Smooth muscle cell (in vitro differentiated cells): ENCODE results near the gene NPC1. TPM values are rescaled to one million over a fixed set of nuclear protein-coding genes. Genes with fewer than 3 reads are reported as not detected.

ENCODE experiments used
- DNase-seq: peaks from one replicate; lab custom pipeline; 2025; ENCODE audit not compliant: unreplicated experiment; lab: John Stamatoyannopoulos, UW
- H2AFZ ChIP-seq: fragments of 200-600 bp; sonication (generic); 2 replicates; pipeline ENCODE4 v1.6.0; 2016; ENCODE audit warnings: antibody characterized with exemption, low read depth, mild to moderate bottlenecking
- H3F3A ChIP-seq: fragments of 200-600 bp; sonication (generic); 2 replicates; pipeline ENCODE4 v1.6.0; 2017; ENCODE audit warnings: antibody characterized with exemption, low read depth
- H3K27ac ChIP-seq: fragments of 200-600 bp; sonication (generic); 2 replicates; pipeline ENCODE4 v1.5.1; 2016; ENCODE audit warnings: low read depth, mild to moderate bottlenecking
- H3K27me3 ChIP-seq: fragments of 200-600 bp; sonication (generic); 2 replicates; pipeline ENCODE4 v1.6.1; 2016; ENCODE audit warnings: low read depth, mild to moderate bottlenecking
- H3K36me3 ChIP-seq: fragments of 200-600 bp; sonication (generic); 2 replicates; pipeline ENCODE4 v1.5.1; 2016; ENCODE audit warnings: low read depth
- H3K4me1 ChIP-seq: fragments of 200-600 bp; sonication (generic); 2 replicates; pipeline ENCODE4 v1.5.1; 2016; ENCODE audit warnings: low read depth
- H3K4me2 ChIP-seq: fragments of 200-600 bp; sonication (generic); 2 replicates; pipeline ENCODE4 v1.6.0; 2016; ENCODE audit warnings: mild to moderate bottlenecking
- H3K4me3 ChIP-seq: fragments of 200-600 bp; sonication (generic); 2 replicates; pipeline ENCODE4 v1.5.1; 2016; ENCODE audit warnings: mild to moderate bottlenecking
- H3K79me2 ChIP-seq: fragments of 200-600 bp; sonication (generic); 2 replicates; pipeline ENCODE4 v1.6.0; 2016; ENCODE audit warnings: low read depth, mild to moderate bottlenecking
- H3K9ac ChIP-seq: fragments of 200-600 bp; sonication (generic); 2 replicates; pipeline ENCODE4 v1.6.0; 2016; ENCODE audit warnings: low read depth
- H3K9me3 ChIP-seq: fragments of 200-600 bp; sonication (generic); replicated peaks from 2 replicates; pipeline ENCODE4 v1.5.1; 2016; ENCODE audit warnings: low read depth
- H4K20me1 ChIP-seq: fragments of 200-600 bp; sonication (generic); 2 replicates; pipeline ENCODE4 v1.6.0; 2016; ENCODE audit warnings: low read depth
- CTCF ChIP-seq: fragments of 200-600 bp; sonication (generic); IDR thresholded peaks from 2 replicates; pipeline ENCODE4 v1.5.1; 2017; ENCODE audit warnings: borderline replicate concordance, mild to moderate bottlenecking, antibody characterized with exemption; ENCODE audit not compliant: insufficient read depth, poor library complexity, severe bottlenecking
- WGBS: methylation state at CpG from one replicate; pipeline ENCODE4 v1.1.7; 2016; ENCODE audit warnings: low lambda C conversion rate; 5-methylcytosine and 5-hydroxymethylcytosine counted together
- polyA plus RNA-seq: library from polyadenylated mRNA; unstranded; fragments of >200 nt; fragmentation: Nextera tagmentation; extraction: Ambion mirVana; gene quantifications from 2 replicates; pipeline ENCODE4 v1.2.1, GENCODE V29; 2016
- total RNA-seq: library from RNA; depleted of rRNA; stranded (reverse); fragments of >200 nt; gene quantifications from 2 replicates; pipeline ENCODE4 v1.2.3, GENCODE V29; 2014

The NPC1 gene
- total and polyA plus RNA-seq, 2 experiments from 2014 or later, result 29.9 to 55.5 TPM

- H3K36me3 ChIP-seq, result peaks cover 42% of the 10 kb centered on the region
- DNase-seq, result no peak
Measured at GRCh38 chr18:23552505-23552904, 33.8 kb downstream of the NPC1 start.

GRCh38 chr18:23551978-23552377 is 34.3 kb downstream of the NPC1 start:
- no peak for TF ChIP-seq CTCF

More at GRCh38 chr18:23552505-23552904, 33.8 kb downstream of the NPC1 start:
- Histone ChIP-seq H2AFZ (no peak overlapping the region), H4K20me1 (no peaks in the 10 kb centered on the region), H3K4me2 (no peak overlapping the region), H3K27me3 (no peaks in the 10 kb centered on the region), H3K9ac (no peak overlapping the region), H3K4me1 (no peaks in the 10 kb centered on the region), H3K4me3 (no peak overlapping the region), H3F3A (peaks cover 1% of the 10 kb centered on the region), H3K9me3 (no peaks in the 10 kb centered on the region), H3K79me2 (no peaks in the 10 kb centered on the region), H3K27ac (no peak overlapping the region)
- WGBS, result 89% methylated on average over 11 of the region's 11 CpGs
- no peak for TF ChIP-seq CTCF

GRCh38 chr18:23550898-23551297 is 35.4 kb downstream of the NPC1 start:
- peaks cover 4% of the 10 kb centered on the region for H3F3A ChIP-seq
- no peak overlapping the region for H3K4me2 ChIP-seq
- H3K4me3 ChIP-seq, result no peak overlapping the region
- H2AFZ ChIP-seq, result no peak overlapping the region
- TF ChIP-seq CTCF, result no peak
- no peaks in the 10 kb centered on the region for H3K4me1 ChIP-seq
- no peaks in the 10 kb centered on the region for H3K9me3 ChIP-seq
- no peak overlapping the region for H3K9ac ChIP-seq
- no peak for DNase-seq
- peaks cover 38% of the 10 kb centered on the region for H3K36me3 ChIP-seq
- H3K79me2 ChIP-seq, result no peaks in the 10 kb centered on the region
- no peaks in the 10 kb centered on the region for H3K27me3 ChIP-seq
- H4K20me1 ChIP-seq, result no peaks in the 10 kb centered on the region
- H3K27ac ChIP-seq, result no peak overlapping the region

More at GRCh38 chr18:23551978-23552377, 34.3 kb downstream of the NPC1 start:
- no peaks in the 10 kb centered on the region for H3K4me1 ChIP-seq
- 67% methylated on average over 3 of the region's 3 CpGs for WGBS
- no peaks in the 10 kb centered on the region for H4K20me1 ChIP-seq
- H3K79me2 ChIP-seq, result no peaks in the 10 kb centered on the region
- no peak overlapping the region for H3K4me3 ChIP-seq
- no peaks in the 10 kb centered on the region for H3K9me3 ChIP-seq
- H3K36me3 ChIP-seq, result peaks cover 41% of the 10 kb centered on the region
- H3K4me2 ChIP-seq, result no peak overlapping the region
- DNase-seq, result no peak
- peaks cover 4% of the 10 kb centered on the region for H3F3A ChIP-seq
- no peaks in the 10 kb centered on the region for H3K27me3 ChIP-seq
- H3K9ac ChIP-seq, result no peak overlapping the region
- H2AFZ ChIP-seq, result no peak overlapping the region
- no peak overlapping the region for H3K27ac ChIP-seq

- H3K4me3 ChIP-seq, result no peak overlapping the region
- H3K4me1 ChIP-seq, result no peaks in the 10 kb centered on the region
- no peak overlapping the region for H2AFZ ChIP-seq
- H3K9ac ChIP-seq, result no peak overlapping the region
- H3K4me2 ChIP-seq, result no peak overlapping the region
- no peaks in the 10 kb centered on the region for H3K27me3 ChIP-seq
- no peaks in the 10 kb centered on the region for H3K9me3 ChIP-seq
- WGBS, result 95% methylated on average over 3 of the region's 3 CpGs
- DNase-seq, result no peak
- H3F3A ChIP-seq, result peaks cover 4% of the 10 kb centered on the region
- H4K20me1 ChIP-seq, result no peaks in the 10 kb centered on the region
- no peak for TF ChIP-seq CTCF
- H3K36me3 ChIP-seq, result peaks cover 18% of the 10 kb centered on the region
- peak overlapping the region; percentile 58 for H3K27ac ChIP-seq
- H3K79me2 ChIP-seq, result no peaks in the 10 kb centered on the region
Measured at GRCh38 chr18:23548719-23549118, 37.6 kb downstream of the NPC1 start.
